ENCODE measurements around the gene MND1. TPM values are rescaled to one million over a fixed set of nuclear protein-coding genes. Genes with fewer than 3 reads are reported as not detected.

The MND1 gene
- total and polyA plus RNA-seq, 2 donors (not counting 3 experiments of a cell fraction or from before 2014, with no cell fraction given) = 0.66 to 7.7 TPM

DNA sequence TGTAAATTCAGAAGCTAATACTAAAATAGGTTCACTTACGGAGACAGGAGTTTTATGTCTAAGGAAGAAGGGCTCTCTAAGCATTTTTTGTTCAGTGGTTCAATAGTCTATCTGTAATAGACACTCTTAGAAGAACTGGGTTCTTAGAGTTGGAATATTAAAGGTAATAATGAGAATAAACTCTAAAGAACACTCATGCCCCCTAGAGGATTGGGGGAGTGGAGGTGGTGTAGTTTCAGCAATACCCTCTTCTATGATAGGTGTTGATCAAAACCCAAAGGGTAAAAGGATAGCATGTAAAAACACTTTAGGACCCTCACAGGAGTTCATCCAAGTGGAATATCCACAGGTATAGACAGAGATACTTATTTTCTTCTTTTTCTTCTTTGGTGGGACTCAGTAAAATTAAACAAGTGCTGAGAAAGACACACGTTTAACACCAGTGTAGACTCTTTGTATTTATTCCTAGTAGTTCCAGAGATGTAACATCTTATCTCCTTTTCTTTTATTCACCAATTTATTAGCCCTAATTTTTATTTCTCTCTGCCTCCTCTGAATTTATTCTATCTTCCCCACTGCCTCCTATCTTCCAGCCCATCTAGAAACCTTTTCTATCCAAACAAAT is 25.7 kb upstream of the MND1 start:
- peak; percentile 62 for FAIRE-seq
- CTCF ChIA-PET = interaction anchor here (1.0 to 5.4 kb wide), 5 partner anchors 111 to 255 kb away, joined by 4 to 69 read pairs (median 4); no protein-coding TSS in a partner anchor

DNA sequence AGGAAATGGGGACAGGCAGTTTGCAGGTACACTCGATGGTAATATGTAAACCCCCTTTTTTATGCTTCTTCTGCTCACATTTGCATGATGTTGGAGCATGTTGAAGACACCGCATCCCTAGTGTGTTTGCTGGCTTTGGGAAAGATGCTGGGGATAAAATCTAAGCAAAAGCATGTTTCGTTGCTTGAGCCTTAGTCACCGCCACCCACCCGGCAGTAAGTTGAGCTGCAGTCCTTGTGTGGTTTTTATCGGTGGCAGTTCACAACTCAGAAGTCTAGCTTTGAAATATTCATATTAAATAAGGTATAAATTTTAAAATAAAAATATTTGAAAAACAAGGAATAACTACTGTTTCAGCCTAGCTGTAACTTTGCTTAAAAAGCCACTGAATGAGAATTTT is 21.7 kb upstream of the MND1 start:
- H3K9me1 ChIP-seq (replicated peaks; ENCODE audit: control insufficient read depth, extremely low read depth, insufficient read depth, low read length) = no peaks in the 10 kb centered on the region
- H3K36me3 ChIP-seq (ENCODE audit: control insufficient read depth in 2 of 2, extremely low read depth in 1 of 2, insufficient read depth in 2 of 2, low read length in 2 of 2) = no peaks in the 10 kb centered on the region
- no peaks in the 10 kb centered on the region for H3K79me2 ChIP-seq (ENCODE audit: control insufficient read depth, insufficient read depth, low read length)
- H3K4me3 ChIP-seq (replicated peaks in 1 of 3; ENCODE audit: insufficient read depth in 1 of 3, low read depth in 1 of 3, low read length in 3 of 3) = no peak overlapping the region
- BruUV-seq (replicated peaks) = no TSS peak
- no peaks in the 10 kb centered on the region for H3K27me3 ChIP-seq (ENCODE audit: control insufficient read depth in 2 of 2, insufficient read depth in 2 of 2, low read length in 2 of 2)
- FAIRE-seq = no peak
- H3K27ac ChIP-seq (ENCODE audit: insufficient read depth, low read depth, low read length) = no peak overlapping the region
- H3K4me2 ChIP-seq (ENCODE audit: insufficient read depth, low read length) = no peak overlapping the region
- dilution Hi-C loops (cut with MboI; ENCODE audit: extremely low pct_ligation_motif_present, low sequenced_read_pairs) (no loop called here), intact Hi-C loops (cut with micrococcal nuclease) (no loop called here)
- DNase-seq (ENCODE audit: low read depth, low spot score) = no peak
- no peaks in the 10 kb centered on the region for H3K9me3 ChIP-seq (replicated peaks; ENCODE audit: control insufficient read depth, insufficient read depth, low read length)
- H3K9ac ChIP-seq (replicated peaks; ENCODE audit: extremely low read depth, insufficient read depth, low read length) = no peak overlapping the region
- TF ChIP-seq, protein P1, sequence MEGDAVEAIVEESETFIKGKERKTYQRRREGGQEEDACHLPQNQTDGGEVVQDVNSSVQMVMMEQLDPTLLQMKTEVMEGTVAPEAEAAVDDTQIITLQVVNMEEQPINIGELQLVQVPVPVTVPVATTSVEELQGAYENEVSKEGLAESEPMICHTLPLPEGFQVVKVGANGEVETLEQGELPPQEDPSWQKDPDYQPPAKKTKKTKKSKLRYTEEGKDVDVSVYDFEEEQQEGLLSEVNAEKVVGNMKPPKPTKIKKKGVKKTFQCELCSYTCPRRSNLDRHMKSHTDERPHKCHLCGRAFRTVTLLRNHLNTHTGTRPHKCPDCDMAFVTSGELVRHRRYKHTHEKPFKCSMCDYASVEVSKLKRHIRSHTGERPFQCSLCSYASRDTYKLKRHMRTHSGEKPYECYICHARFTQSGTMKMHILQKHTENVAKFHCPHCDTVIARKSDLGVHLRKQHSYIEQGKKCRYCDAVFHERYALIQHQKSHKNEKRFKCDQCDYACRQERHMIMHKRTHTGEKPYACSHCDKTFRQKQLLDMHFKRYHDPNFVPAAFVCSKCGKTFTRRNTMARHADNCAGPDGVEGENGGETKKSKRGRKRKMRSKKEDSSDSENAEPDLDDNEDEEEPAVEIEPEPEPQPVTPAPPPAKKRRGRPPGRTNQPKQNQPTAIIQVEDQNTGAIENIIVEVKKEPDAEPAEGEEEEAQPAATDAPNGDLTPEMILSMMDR (IDR thresholded peaks at IDR 0.05; ENCODE audit: extremely low read depth in 1 of 2, insufficient read depth in 1 of 2, low read depth in 1 of 2, low read length in 2 of 2) = no peak
- TF ChIP-seq MYC (IDR thresholded peaks at IDR 0.05; ENCODE audit: low read depth, low read length) (no peak), JUN (IDR thresholded peaks at IDR 0.05; ENCODE audit: borderline replicate concordance, insufficient read depth, insufficient read length, low read depth) (no peak), POLR2AphosphoS5 (IDR thresholded peaks at IDR 0.05; ENCODE audit: insufficient read depth, low read depth, low read length) (no peak), EZH2 (IDR thresholded peaks at IDR 0.05; ENCODE audit: borderline replicate concordance, low read depth, low read length, severe bottlenecking) (no peak), FOS (IDR thresholded peaks at IDR 0.05; ENCODE audit: borderline replicate concordance, insufficient read depth, low read length) (no peak), GATA2 (IDR thresholded peaks at IDR 0.05; ENCODE audit: insufficient read depth, insufficient read length, low read depth, low read length) (no peak), POLR2A (IDR thresholded peaks at IDR 0.05; ENCODE audit: low read depth, low read length) (no peak)
- TF ChIP-seq, protein P2, sequence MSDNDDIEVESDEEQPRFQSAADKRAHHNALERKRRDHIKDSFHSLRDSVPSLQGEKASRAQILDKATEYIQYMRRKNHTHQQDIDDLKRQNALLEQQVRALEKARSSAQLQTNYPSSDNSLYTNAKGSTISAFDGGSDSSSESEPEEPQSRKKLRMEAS (IDR thresholded peaks at IDR 0.05; ENCODE audit: insufficient read depth, insufficient read length) = no peak
- CTCF ChIA-PET = interaction anchor here (1.1 to 4.2 kb wide), 3 partner anchors 180 to 251 kb away, joined by 3 to 25 read pairs (median 19); no protein-coding TSS in a partner anchor
- no peaks in the 10 kb centered on the region for H4K20me1 ChIP-seq (replicated peaks; ENCODE audit: control insufficient read depth, extremely low read depth, insufficient read depth, low read length)
- H2AFZ ChIP-seq (ENCODE audit: low read depth, low read length) = no peak overlapping the region
- H3K4me1 ChIP-seq (ENCODE audit: control insufficient read depth, extremely low read depth, insufficient read depth, low read length) = peaks cover 19% of the 10 kb centered on the region
- POLR2A ChIA-PET = no interaction called here

More for the DNA sequence above, 25.7 kb upstream of the MND1 start:
- peak; percentile 62 for DNase-seq (ENCODE audit: low read depth, low spot score)
- Histone ChIP-seq H3K4me3 (replicated peaks in 1 of 3; ENCODE audit: insufficient read depth in 1 of 3, low read depth in 1 of 3, low read length in 3 of 3) (no peak overlapping the region), H3K9ac (replicated peaks; ENCODE audit: extremely low read depth, insufficient read depth, low read length) (no peak overlapping the region), H2AFZ (ENCODE audit: low read depth, low read length) (no peak overlapping the region), H3K4me2 (ENCODE audit: insufficient read depth, low read length) (no peak overlapping the region), H3K79me2 (ENCODE audit: control insufficient read depth, insufficient read depth, low read length) (no peaks in the 10 kb centered on the region), H4K20me1 (replicated peaks; ENCODE audit: control insufficient read depth, extremely low read depth, insufficient read depth, low read length) (no peaks in the 10 kb centered on the region), H3K4me1 (ENCODE audit: control insufficient read depth, extremely low read depth, insufficient read depth, low read length) (no peaks in the 10 kb centered on the region), H3K27ac (ENCODE audit: insufficient read depth, low read depth, low read length) (no peak overlapping the region), H3K9me1 (replicated peaks; ENCODE audit: control insufficient read depth, extremely low read depth, insufficient read depth, low read length) (no peaks in the 10 kb centered on the region), H3K27me3 (ENCODE audit: control insufficient read depth in 2 of 2, insufficient read depth in 2 of 2, low read length in 2 of 2) (no peaks in the 10 kb centered on the region), H3K9me3 (replicated peaks; ENCODE audit: control insufficient read depth, insufficient read depth, low read length) (no peaks in the 10 kb centered on the region), H3K36me3 (ENCODE audit: control insufficient read depth in 2 of 2, extremely low read depth in 1 of 2, insufficient read depth in 2 of 2, low read length in 2 of 2) (no peaks in the 10 kb centered on the region)
- TF ChIP-seq, protein P1 (IDR thresholded peaks at IDR 0.05; ENCODE audit: extremely low read depth in 1 of 2, insufficient read depth in 1 of 2, low read depth in 1 of 2, low read length in 2 of 2) = peak; percentile 55 to 62
- TF ChIP-seq, protein P2 (IDR thresholded peaks at IDR 0.05; ENCODE audit: insufficient read depth, insufficient read length) = no peak
- no TSS peak for BruUV-seq (replicated peaks)
- intact Hi-C loops (cut with micrococcal nuclease) (loop anchor here (1.0 to 5.0 kb wide), 6 partner anchors 97 to 467 kb away; no protein-coding TSS in a partner anchor), dilution Hi-C loops (cut with MboI; ENCODE audit: extremely low pct_ligation_motif_present, low sequenced_read_pairs) (no loop called here)
- POLR2A ChIA-PET = no interaction called here

Data from endothelial cell of umbilical vein (primary cell).